ENCODE measurements around the gene PPP6R1.

PPP6R1 gene

GRCh38 chr19:55283548-55284377, 24.9 kb upstream of the PPP6R1 start, which contains the start of gene BRSK1:
Gene BRSK1, plus strand, starts transcription at chr19:55283997. Its CDS starts 446 bp downstream, at chr19:55284443.
- peak; percentile 52 to 58 for DNase-seq

DNA sequence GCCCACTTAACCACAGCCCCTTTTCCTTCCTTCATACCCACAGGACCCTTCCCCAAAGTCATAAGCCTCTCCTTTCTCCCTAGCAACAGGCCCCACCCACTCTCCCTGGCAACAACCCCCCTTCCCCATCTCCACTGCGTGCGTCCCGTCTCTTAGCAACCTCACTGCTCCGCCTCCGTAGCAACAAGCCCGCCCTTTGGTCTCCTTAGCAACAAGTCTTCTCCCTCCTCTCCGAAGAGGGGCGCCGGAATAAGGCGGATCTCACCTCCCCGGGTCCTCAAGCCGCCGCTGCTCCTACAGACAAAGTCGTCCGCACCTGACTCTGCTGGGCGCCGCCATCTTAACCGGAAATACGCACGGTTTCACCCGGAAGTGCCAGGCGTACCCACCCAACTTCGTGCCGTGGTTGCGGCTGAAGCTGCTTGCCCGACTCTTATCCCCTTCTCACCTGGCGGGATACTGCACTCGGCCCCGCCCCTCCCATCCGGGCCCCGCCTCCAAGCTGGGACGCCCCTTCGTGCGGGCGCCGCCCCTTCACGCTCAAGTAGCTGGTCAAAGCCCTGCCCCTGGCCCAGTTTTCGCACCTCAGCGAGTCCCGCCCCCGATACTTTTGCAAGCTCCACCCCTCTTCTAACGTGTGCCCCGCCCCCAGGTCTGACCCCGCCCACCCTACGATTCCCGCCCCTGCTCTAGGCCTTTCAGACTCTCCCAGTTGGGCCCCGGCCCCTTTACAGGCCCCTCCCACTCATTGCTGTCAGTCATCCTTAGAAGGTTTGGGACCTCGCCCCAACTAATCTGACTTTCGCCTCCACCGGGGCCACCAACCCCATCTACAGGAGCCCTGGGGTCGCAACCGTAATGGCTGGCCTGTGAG, 21.2 kb upstream of the PPP6R1 start, which contains the start of gene HSPBP1:
TSS of gene HSPBP1 (minus strand) at position 341 of the 874 bp plus-strand sequence. CDS start 502 bp downstream, outside the sequence.
- peak; percentile 99 for DNase-seq

DNA sequence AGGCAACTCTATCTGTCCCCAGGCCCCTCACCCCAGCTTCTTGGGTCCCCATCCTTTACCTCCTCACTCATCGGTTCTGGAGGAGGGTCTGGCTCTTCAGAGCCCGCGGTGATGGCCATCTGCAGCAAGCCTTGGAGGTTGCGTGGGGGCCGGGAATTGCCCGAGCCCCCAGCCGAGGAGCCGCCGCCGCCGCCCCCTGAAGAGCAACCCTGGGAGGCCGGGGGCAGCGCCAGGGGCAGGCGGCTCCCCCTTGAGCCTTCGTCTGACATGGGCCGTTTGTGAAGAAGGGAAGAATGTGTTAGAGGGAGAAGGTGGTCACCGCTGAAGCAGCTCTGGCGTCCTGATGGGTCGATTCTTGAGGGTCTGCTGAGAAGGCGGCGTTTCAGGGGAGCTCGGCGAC, 20.5 kb upstream of the PPP6R1 start:
- DNase-seq, result no peak

GRCh38 chr19:55278391-55279135, 19.7 kb upstream of the PPP6R1 start:
- DNase-seq, result no peak

DNA sequence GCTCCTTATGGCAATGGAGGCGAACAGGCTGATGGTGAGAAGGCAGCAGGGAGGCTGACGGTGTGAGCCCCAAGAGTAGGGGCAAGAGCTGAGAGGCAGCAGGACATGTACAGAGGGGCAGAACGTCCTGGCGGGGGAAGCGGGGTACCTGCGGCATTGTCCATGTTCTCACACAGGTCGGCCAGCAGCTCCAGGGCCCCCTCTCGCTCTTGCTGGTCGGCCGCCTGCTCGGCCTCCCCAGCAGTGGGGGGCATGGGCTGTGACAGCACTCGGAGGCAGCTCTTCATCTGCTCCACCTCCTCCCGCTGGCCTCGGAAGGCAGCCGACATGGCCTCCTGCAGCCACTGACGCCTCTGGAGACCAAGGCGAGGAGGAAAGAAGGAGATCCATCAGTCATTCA, 18.7 kb upstream of the PPP6R1 start:
- no peak for DNase-seq

GRCh38 chr19:55276720-55277430, 18.1 kb upstream of the PPP6R1 start:
- DNase-seq, result no peak

GRCh38 chr19:55275851-55276719, 17.3 kb upstream of the PPP6R1 start:
- no peak for DNase-seq

- no peak for DNase-seq
Measured at GRCh38 chr19:55273978-55274707, 15.3 kb upstream of the PPP6R1 start.

- DNase-seq, result no peak
Measured at GRCh38 chr19:55272142-55272541, 13.3 kb upstream of the PPP6R1 start.

DNA sequence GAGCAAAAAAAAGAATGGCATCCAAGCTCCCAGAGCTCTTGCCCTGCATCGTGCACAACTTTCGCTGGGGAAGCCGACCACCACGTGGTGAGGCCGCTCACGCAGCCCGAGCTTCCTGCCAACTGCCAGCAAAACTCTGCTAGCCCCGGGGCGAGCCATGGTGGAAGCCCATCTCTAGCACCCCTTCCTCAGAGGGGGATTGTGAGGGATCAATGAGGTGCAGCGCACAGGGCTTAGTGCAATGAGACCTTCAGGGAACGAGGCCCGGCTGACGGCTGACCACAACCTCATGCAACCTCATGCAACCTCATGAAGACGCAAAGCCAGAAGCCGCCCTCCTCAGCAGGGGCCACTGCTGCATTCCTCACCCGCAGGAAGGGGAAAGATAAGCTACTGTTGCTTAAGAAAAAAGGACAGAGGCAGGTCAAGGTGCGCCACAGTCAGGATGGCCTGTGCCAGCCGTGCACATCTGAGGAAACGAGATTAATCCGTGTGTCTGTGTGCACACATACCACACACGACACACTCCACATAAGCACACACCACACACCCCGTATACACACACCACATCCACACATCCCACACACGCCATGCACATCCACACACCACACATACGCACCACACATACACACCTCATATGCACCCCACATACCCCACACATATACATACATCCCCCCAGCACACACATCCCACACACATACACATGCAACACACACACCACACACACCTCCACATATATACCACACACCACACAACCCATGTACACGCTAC, 11.5 kb upstream of the PPP6R1 start:
- no peak for DNase-seq

DNA sequence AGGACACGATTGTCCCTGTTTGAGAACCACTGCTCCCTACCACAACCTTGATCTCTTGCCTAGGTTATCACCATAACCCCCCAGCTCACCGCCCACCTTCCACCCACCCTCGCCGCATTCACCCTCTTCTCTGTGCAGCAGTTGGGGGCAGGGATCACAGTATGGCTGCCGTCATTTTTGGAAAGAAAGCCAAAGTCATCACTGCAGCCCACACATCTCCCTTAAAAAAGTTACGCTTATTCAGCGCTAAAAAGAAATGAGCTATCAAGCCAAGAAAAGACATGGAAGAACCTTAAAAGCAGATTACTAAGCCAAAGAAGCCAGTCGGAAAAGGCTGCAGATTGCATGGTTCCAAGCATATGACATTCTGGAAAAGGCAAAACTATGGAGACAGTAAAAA, 10.5 kb upstream of the PPP6R1 start:
- DNase-seq, result no peak

DNA sequence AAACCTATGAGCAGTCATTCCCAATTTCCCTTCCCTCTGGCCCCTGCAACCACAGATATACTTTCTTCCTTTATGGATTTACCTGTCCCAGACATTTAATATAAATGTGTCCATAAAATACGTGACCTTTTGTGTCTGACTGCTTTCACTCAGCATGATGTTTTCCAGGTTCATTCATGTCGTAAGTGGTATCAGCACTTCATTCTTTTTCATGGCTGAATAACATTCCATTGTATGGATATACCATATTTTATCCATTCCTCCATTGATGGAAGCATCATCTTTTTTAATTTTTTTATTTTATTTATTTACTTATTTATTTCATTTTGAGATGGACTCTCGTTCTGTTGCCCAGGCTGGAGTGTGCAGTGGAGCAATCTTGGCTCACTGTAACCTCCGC, 8.0 kb upstream of the PPP6R1 start:
- DNase-seq, result no peak

GRCh38 chr19:55266404-55266803, 7.6 kb upstream of the PPP6R1 start:
- no peak for DNase-seq

GRCh38 chr19:55265723-55266386, 7.0 kb upstream of the PPP6R1 start:
- DNase-seq, result no peak

- DNase-seq, result no peak
Measured at GRCh38 chr19:55265173-55265572, 6.4 kb upstream of the PPP6R1 start.

- DNase-seq, result no peak
Measured at GRCh38 chr19:55264531-55264930, 5.7 kb upstream of the PPP6R1 start.

- no peak for DNase-seq
Measured at GRCh38 chr19:55262359-55262758, 3.5 kb upstream of the PPP6R1 start.

GRCh38 chr19:55261671-55262126, 2.9 kb upstream of the PPP6R1 start:
- no peak for DNase-seq
